SK-N-MC (cell line): ENCODE data around the gene MYO15B.

Experiments used
- DNase-seq: peaks from one replicate; pipeline ENCODE4 v3.0.0-alpha.2; 2011; ENCODE audit warnings: low read depth, low spot score
- H3K27ac ChIP-seq: fragments of 200-600 bp; sonication (generic); 2 replicates; pipeline ENCODE4 v1.5.1; 2016; ENCODE audit warnings: mixed run types
- H3K36me3 ChIP-seq: fragments of 200-600 bp; sonication (generic); 2 replicates; pipeline ENCODE4 v1.6.1; 2017; ENCODE audit warnings: antibody characterized with exemption, low read length, mixed read lengths; ENCODE audit not compliant: insufficient read depth
- H3K4me3 ChIP-seq: fragments of 200-600 bp; sonication (generic); 2 replicates; pipeline ENCODE4 v1.5.1; 2016
- H3K9ac ChIP-seq: fragments of 200-600 bp; sonication (generic); 2 replicates; pipeline ENCODE4 v1.8.0; 2017; ENCODE audit warnings: mixed run types, mixed read lengths; ENCODE audit not compliant: insufficient read length
- H3K9me3 ChIP-seq: fragments of 200-600 bp; sonication (generic); 2 replicates; pipeline ENCODE4 v1.6.1; 2017; ENCODE audit warnings: low read depth, mild to moderate bottlenecking, antibody characterized with exemption, low read length, moderate library complexity, mixed read lengths
- EZH2 ChIP-seq: fragments of 200-600 bp; sonication (generic); IDR thresholded peaks from one replicate; pipeline ENCODE4 v1.6.1; 2017; ENCODE audit warnings: antibody characterized with exemption
- FOXP2 ChIP-seq: optimal IDR thresholded peaks from 2 replicates; pipeline ENCODE3; 2011; ENCODE audit warnings: mild to moderate bottlenecking, moderate library complexity; ENCODE audit not compliant: insufficient read depth; ENCODE audit errors: extremely low read length, control extremely low read depth
- POLR2AphosphoS5 ChIP-seq: IDR thresholded peaks from 2 replicates; pipeline ENCODE4 v1.6.1; 2012; ENCODE audit warnings: mild to moderate bottlenecking, low read depth, low read length, borderline replicate concordance

MYO15B gene

DNA sequence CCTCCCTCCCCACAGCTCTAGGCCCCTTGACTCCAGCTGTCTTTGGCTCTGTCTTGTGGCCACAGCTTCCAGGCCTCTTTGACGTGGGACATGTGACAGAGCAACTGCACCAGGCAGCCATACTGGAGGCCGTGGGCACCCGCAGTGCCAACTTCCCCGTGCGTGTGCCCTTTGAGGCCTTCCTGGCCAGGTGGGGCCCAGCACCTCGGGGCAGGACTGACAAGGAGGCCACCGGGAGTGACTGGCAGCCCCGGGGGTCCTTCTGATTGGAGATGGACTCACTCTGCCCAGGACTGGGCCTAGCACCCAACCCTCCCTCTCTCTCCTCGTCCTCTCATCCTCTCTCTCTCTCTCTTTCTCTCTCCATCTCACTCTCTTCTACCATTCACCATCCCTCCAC, 15.5 kb downstream of the MYO15B start:
- no peaks in the 10 kb centered on the region for H3K9me3 ChIP-seq
- DNase-seq: no peak

DNA sequence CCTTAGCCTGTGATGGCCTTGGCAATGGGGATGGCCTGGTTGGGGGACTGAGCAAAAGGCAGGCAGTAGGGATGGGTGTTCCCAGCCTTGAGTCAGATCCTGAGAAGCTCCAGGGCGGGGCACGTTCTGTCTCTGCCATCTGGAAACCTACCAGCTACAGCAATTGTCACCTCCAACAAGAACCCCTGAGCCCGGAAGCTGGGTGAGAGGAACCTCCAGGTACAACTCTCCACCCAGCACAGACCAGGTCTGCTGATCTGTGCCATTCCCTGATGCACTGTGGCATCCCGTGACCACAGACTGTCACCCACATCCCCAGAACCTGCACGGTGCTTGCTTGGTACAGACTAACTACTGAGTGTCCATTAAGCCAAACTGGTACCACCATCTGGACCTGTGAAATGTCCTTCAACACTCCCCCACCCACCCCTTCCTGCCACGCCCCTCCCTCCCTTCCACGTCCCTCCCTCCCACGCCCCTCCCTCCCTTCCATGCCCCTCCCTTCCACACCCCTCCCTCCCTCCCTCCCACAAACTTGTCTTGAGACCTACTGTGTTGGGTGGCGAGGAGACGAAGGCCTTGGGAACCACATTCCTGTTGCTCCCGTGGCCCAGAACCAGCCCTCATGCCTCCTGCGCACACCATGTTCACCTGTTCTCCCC, 16.6 kb downstream of the MYO15B start:
- TF ChIP-seq FOXP2 (no peak), EZH2 (no peak), POLR2AphosphoS5 (no peak)
- DNase-seq: no peak
- H3K36me3 ChIP-seq: no peaks in the 10 kb centered on the region
- no peaks in the 10 kb centered on the region for H3K9me3 ChIP-seq
- H3K9ac ChIP-seq: no peak overlapping the region
- H3K27ac ChIP-seq: no peak overlapping the region
- no peak overlapping the region for H3K4me3 ChIP-seq

More for the DNA sequence above, 15.5 kb downstream of the MYO15B start:
- Histone ChIP-seq H3K9ac (no peak overlapping the region), H3K4me3 (no peak overlapping the region), H3K36me3 (no peaks in the 10 kb centered on the region), H3K27ac (no peak overlapping the region)
- TF ChIP-seq EZH2: no peak
- TF ChIP-seq POLR2AphosphoS5: no peak
- TF ChIP-seq FOXP2: no peak

DNA sequence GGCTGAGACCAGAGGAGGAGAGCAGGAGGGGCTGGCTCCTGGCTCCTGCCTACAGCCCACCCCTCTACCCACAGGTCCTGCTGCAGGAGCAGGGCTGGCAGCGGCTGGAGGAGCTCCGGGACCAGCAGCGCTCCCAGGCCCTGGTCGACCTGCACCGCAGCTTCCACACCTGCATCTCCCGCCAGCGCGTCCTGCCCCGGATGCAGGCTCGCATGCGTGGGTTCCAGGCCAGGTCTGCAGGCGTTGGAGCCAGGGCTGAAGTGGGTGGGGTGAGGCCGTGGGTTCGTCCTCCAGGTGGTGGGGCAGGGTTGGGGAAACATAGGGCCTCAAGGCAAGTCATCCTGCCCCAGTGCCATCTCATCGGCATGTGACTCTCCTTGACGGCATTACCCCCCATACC, 18.2 kb downstream of the MYO15B start:
- no peaks in the 10 kb centered on the region for H3K9me3 ChIP-seq
- H3K36me3 ChIP-seq: no peaks in the 10 kb centered on the region
- H3K9ac ChIP-seq: no peak overlapping the region
- DNase-seq: no peak
- H3K27ac ChIP-seq: no peak overlapping the region
- no peak overlapping the region for H3K4me3 ChIP-seq
- TF ChIP-seq EZH2 (no peak), POLR2AphosphoS5 (no peak), FOXP2 (no peak)

DNA sequence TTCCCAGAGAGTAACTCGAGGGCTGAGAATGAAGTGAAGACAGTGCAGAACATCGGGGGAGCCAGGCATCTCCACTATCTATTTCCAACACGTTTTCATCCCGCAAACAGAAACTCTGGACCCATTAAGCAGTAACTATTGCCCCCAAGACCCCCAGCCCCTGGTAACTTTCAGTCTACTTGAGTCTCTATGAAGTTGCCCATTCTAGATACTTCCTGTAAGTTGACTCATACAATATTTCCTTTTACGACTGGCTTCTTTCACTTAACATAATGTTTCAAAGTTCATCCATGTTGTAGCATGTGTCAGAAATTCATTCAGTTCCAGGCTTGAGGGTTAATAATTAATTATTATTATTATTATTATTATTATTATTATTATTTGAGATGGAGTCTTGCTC, 19.5 kb downstream of the MYO15B start:
- Histone ChIP-seq H3K4me3 (no peak overlapping the region), H3K27ac (no peak overlapping the region), H3K9me3 (no peaks in the 10 kb centered on the region), H3K9ac (no peak overlapping the region), H3K36me3 (no peaks in the 10 kb centered on the region)
- no peak for DNase-seq
- TF ChIP-seq FOXP2 (no peak), EZH2 (no peak), POLR2AphosphoS5 (no peak)

DNA sequence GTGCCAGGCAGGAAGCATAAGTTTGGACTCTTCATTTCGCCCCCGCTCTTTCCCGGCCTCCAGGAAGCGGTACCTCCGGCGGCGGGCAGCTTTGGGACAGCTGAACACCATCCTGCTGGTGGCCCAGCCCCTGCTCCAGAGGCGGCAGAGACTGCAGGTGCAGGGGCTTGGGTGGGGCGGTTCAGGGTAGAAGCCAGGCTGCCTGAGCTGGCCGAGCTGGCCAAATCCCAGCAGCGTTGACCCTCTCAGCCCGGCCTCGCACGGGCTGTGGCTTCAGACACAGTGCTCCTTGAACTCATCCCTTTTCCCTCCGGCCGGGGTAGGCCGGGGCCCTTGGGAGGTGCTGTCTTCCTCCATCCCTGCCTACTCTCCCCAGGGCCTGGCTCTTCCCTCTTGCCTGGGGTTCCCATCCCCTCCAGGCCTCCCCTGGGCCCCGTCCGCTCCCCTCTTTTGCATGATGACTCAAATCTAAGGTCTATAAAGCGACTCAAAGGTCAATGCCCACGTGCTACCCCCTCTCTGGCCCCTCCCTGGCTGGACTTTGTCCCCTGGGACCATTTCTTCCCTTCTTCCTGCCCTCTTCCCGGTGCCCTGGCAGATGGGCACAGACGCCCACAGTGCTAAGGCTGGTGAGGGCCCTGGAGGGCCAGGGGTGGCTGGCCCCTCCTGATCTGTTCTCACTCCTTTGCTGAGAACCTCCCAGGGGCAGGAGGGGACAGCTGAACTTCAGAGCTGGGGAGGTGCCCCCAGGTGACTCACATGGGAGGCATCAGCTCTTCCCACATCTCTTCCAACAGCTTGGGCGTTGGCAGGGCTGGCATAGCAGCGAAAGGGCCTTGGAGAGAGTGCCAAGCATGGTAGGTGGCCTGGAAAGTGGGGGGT, 22.7 kb downstream of the MYO15B start:
- H3K36me3 ChIP-seq: no peaks in the 10 kb centered on the region
- H3K4me3 ChIP-seq: no peak overlapping the region
- H3K9me3 ChIP-seq: no peaks in the 10 kb centered on the region
- no peak overlapping the region for H3K27ac ChIP-seq
- no peak overlapping the region for H3K9ac ChIP-seq
- DNase-seq: no peak
- TF ChIP-seq POLR2AphosphoS5: no peak
- no peak for TF ChIP-seq FOXP2
- no peak for TF ChIP-seq EZH2

DNA sequence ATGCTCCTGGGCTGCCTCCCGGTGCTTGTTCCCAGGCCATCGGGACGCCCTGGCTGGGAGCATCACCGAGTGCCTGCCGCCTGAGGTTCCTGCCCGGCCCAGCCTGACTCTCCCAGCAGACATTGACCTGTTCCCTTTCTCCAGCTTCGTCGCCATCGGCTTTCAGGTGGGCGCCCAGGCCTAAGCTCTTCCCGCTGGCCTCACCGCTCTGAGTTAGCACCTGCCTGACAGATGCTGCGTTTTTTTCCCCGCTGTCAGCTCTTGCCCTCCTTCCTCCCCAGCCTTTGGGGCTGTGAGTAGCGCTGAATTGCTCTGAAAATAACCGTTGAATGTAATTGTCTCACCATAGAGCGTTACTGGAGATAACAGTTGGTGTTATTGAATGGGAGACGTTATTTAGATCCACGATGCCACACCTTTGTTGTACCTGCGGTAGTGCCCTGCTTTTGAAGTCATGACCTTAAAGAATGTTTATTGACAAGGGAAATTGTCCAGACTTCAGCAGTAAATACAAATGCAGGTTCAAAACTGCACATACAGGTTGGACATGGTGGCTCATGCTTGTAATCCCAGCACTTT, 24.3 kb downstream of the MYO15B start:
- TF ChIP-seq POLR2AphosphoS5: no peak
- TF ChIP-seq EZH2: no peak
- TF ChIP-seq FOXP2: no peak
- no peak overlapping the region for H3K27ac ChIP-seq
- H3K9me3 ChIP-seq: no peaks in the 10 kb centered on the region
- no peaks in the 10 kb centered on the region for H3K36me3 ChIP-seq
- DNase-seq: no peak
- H3K4me3 ChIP-seq: no peak overlapping the region
- no peak overlapping the region for H3K9ac ChIP-seq

DNA sequence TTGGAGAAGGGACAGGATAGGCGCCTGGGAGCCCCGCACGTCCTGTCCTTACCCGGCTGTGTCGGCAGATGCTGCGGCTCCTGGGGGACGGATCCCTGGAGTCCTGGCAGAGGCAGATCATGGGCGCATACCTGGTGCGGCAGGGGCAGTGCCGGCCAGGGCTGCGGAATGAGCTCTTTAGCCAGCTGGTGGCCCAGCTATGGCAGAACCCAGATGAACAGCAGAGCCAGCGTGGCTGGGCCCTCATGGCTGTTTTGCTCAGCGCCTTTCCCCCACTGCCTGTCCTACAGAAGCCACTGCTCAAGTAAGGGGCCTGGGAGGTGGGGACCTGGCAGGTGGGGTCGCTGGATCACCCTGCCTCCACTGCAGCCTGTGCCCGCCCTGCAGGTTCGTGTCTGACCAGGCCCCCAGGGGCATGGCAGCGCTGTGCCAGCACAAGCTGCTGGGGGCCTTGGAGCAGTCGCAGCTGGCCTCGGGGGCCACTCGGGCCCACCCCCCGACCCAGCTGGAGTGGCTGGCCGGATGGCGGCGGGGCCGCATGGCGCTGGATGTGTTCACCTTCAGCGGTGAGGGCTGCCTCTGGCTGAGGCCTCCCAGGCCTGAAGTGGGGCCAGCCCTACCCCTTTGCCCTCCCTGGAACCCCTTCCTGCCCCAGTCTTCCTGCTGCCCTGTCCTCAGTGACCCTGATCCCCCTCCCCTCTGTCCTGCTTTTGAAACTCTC, 25.5 kb downstream of the MYO15B start:
- no peak for TF ChIP-seq POLR2AphosphoS5
- no peak for TF ChIP-seq EZH2
- no peak for TF ChIP-seq FOXP2
- no peak overlapping the region for H3K4me3 ChIP-seq
- no peaks in the 10 kb centered on the region for H3K36me3 ChIP-seq
- no peak overlapping the region for H3K27ac ChIP-seq
- DNase-seq: no peak
- no peak overlapping the region for H3K9ac ChIP-seq
- no peaks in the 10 kb centered on the region for H3K9me3 ChIP-seq

DNA sequence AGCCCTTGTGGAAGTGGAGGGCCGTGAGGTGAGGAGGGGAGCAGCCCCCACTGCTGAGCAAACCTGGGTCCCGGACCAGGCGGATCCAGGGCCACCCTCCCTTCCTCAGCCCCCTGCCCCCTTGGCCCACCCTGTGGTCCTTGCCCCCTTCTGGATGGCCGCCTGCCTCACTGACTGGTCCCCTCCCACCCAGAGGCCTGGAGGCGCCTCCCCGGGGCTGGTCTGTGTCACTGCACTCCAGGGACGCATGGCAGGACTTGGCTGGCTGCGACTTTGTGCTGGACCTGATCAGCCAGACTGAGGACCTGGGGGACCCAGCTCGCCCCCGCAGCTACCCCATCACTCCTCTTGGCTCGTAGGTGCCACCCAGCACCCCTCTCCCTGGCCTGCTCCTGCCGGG, 26.4 kb downstream of the MYO15B start:
- TF ChIP-seq EZH2 (no peak), FOXP2 (no peak), POLR2AphosphoS5 (no peak)
- H3K9ac ChIP-seq: no peak overlapping the region
- no peaks in the 10 kb centered on the region for H3K9me3 ChIP-seq
- H3K36me3 ChIP-seq: no peaks in the 10 kb centered on the region
- H3K27ac ChIP-seq: no peak overlapping the region
- no peak for DNase-seq
- H3K4me3 ChIP-seq: no peak overlapping the region
